HG03575 (cell line): ENCODE data around the gene RLN1.
"Not testable (repeated sequence)": the region's sequence is repeated elsewhere in the genome, so short reads cannot be mapped to it uniquely, and the experiment has no call there.

Source experiments
- ATAC-seq: cut with Tn5 transposase; IDR thresholded peaks from one replicate; pipeline ENCODE4 v1.9.1; 2021; ENCODE audit not compliant: unreplicated experiment, insufficient number of reproducible peaks, low FRiP score; ENCODE audit errors: extremely low read depth

The RLN1 gene

DNA sequence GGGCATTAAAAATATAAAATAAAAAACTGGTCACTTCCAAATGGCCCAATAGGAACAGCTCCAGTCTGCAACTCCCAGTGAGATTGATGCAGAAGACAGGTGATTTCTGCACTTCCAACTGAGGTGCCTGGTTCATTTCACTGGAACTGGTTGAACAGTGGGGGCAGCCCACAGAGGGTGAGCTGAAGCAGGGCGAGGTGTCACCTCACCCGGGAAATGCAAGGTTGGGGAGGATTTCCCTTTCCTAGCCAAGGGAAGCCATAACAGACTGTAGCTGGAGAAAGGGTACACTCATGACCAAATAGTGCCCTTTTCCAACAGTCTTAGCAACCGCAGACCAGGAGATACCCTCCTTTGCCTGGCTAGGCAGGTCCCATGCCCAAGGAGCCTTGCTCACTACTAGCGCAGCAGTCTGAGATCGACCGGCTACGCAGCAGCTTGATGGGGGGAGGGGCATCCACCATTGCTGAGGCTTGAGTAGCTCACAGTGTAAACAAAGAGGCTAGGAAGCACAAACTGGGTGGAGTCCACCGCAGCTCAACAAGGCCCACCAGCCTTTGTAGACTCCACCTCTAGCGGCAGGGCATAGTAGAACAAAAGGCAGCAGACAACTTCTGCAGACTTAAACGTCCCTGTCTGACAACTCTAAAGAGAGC is 12.7 kb downstream of the RLN1 start:
- ATAC-seq, result no peak

GRCh38 chr9:5326187-5326586 is 13.5 kb downstream of the RLN1 start:
- no peak for ATAC-seq

DNA sequence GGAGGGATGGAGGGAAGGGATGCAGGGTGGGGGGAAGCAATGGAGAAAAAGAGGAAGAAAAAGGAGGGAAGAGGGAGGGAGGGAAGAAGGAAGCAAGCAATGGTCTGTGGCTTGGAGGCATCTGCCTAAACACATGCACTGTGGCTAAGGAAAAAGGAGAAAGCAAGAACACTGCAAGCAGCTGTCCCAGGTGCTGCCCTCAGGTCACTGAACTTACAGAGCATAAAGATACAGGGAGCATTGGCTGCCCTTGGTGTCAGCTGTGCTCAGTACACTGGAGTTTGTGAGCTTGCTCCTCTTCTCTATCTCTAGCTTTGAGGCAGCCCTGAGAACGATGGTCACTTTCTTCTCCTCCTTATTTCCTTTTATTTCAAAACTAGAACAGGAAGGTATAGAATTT is 18.1 kb downstream of the RLN1 start:
- not testable (repeated sequence) for ATAC-seq

DNA sequence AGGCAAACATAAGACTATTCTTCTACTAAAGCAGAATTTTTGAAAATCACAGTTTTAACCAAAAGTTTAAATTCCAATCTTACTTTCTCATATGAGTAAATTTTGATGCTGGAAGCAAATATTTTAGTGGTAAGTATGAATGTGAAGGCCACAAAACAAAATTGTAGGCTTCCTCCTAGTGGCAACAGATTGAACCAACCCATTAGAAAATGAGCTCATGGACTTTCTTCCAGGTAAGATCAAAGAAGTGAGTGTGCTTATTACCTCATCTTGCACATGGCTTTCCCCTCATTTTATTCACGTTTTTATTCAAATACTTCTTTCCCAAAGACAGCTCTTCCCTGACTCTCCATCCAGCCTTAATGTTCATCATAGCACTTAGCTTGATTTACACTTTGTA is 18.6 kb downstream of the RLN1 start:
- no peak for ATAC-seq

GRCh38 chr9:5316406-5316805 is 23.3 kb downstream of the RLN1 start:
- not testable (repeated sequence) for ATAC-seq

DNA sequence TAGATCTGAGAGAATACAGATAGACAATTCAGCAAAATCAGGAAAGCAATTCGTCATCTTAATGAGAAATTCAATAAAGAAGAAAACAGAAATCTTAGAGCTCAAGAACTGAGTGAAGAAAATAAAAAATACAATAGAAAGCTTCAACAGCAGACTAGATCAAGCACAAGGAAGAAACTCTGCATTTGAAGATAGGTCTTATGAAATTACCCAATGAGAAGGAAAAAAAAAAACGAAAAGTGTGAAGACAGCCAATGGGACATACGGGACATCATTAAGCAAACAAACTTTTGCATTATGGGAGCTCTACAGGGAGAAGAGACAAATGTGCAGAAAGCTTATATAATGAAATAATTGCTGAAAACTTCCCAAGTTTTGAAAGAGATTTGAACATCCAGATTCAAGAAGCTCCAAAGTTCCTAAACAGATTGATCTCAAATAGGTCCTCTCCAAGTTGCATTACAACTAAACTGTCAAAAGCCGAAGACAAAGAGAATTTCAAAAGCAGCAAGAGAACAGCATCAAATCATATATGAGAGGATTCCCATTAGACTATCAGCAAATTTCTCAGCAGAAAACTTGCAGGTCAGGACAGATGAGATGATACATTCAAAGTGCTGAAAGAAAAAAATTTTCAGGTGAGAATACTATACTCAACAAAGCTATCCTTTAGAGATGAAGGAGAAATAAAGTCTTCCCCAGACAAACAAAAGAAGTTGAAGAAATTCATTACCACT is 24.3 kb downstream of the RLN1 start:
- no peak for ATAC-seq

DNA sequence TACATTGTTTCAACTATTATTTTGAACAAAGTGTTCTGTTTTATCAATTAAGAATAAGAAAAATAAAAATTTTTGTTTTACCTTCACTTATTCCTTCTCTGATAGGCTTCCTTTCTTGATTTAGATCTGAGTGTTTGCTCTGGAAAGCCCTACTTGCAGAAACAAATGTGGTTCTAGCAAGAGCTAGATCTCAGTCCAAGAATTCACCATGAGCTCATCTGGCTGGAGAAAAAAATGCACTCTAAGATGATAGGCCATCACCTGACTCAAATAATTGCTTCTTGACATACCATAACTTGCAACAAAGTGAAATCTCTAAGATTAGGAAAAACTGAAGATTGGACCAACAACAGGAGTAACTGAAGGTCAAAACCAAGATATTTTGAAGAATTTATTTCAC is 28.8 kb downstream of the RLN1 start:
- no peak for ATAC-seq

- no peak for ATAC-seq
These were observed 33.9 kb downstream of the RLN1 start for GRCh38 chr9:5305741-5306140.

- peak; percentile 74 for ATAC-seq
These were observed 35.6 kb downstream of the RLN1 start, which contains the start of gene RLN2 for GRCh38 chr9:5303840-5304795. Gene RLN2, minus strand, starts transcription at chr9:5304716. Its CDS starts 136 bp downstream, at chr9:5304580.

DNA sequence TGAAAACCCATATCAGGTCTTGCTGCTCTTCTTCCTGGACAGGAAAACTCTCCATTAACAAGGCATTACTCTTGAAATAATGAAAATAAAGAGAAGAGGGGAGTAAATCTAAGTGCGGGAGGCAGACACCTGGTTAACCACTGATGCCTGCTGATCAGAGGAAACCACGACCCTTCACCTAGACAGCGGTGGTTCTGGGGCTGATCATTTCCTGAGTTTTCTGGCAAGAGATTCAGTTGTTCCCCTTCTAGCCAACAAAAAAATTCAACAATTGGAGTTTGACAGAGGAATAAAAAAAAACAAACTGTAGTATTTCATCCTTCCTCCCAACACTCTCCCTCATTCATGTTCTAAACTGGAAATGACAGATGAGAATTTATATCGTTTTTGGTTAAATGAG is 38.1 kb downstream of the RLN1 start:
- ATAC-seq, result no peak

DNA sequence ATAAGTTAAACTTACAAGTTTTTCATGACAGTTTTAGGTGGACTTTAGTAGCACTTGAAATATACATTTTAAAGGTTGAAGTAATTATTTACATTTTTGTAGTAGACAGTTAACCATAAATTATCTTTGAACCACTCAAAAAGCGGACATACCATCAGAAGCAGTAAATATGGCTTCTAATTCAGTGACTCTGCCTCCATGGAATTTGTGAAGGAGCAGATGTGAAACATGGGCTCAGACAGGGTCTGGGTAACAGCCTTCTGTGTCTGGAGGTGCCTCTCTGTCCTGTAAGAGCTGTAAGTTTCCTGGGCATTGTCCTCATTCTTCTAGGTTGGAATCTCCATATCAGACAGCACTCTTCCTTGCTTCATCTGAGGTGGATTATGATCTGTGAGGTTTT is 47.5 kb downstream of the RLN1 start:
- ATAC-seq, result no peak

- no peak for ATAC-seq
These were observed 51.1 kb downstream of the RLN1 start for GRCh38 chr9:5288591-5288990.

- ATAC-seq, result no peak
These were observed 53.4 kb downstream of the RLN1 start for GRCh38 chr9:5286262-5286661.
